ENCODE data around the gene PTX3. TPM values are rescaled to one million over a fixed set of nuclear protein-coding genes. Genes with fewer than 3 reads are reported as not detected.

Gene PTX3
- total RNA-seq, 2 donors from 2014 or later, result 13.5 to 16.5 TPM

- Histone ChIP-seq H3K36me3 (replicated peaks in 1 of 2; ENCODE audit: insufficient read depth in 1 of 2, low read depth in 2 of 2) (no peaks in the 10 kb centered on the region), H3K27me3 (no peaks in the 10 kb centered on the region), H3K4me3 (no peak overlapping the region), H3K9me3 (no peaks in the 10 kb centered on the region), H3K4me1 (no peaks in the 10 kb centered on the region), H3K27ac (no peak overlapping the region)
- intact Hi-C loops (cut with DNase I), result no loop called here
- WGBS, 2 donors, result 90 to 92% methylated on average over 4 of the region's 4 CpGs
- DNase-seq (no peak), ATAC-seq (no peak)
- TF ChIP-seq CTCF (IDR thresholded peaks at IDR 0.05) (no peak), POLR2A (IDR thresholded peaks at IDR 0.05) (no peak)
These were observed 44.5 kb upstream of the PTX3 start for GRCh38 chr3:157392104-157392503.

- no peaks in the 10 kb centered on the region for H3K4me1 ChIP-seq
- DNase-seq (no peak), ATAC-seq (no peak)
- H3K4me3 ChIP-seq, result no peak overlapping the region
- H3K36me3 ChIP-seq (replicated peaks in 1 of 2; ENCODE audit: insufficient read depth in 1 of 2, low read depth in 2 of 2), result no peaks in the 10 kb centered on the region
- H3K27me3 ChIP-seq, result no peaks in the 10 kb centered on the region
- TF ChIP-seq POLR2A (IDR thresholded peaks at IDR 0.05) (no peak), CTCF (IDR thresholded peaks at IDR 0.05) (no peak)
- H3K9me3 ChIP-seq, result no peaks in the 10 kb centered on the region
- intact Hi-C loops (cut with DNase I), result no loop called here
- H3K27ac ChIP-seq, result no peak overlapping the region
These were observed 43.5 kb upstream of the PTX3 start for GRCh38 chr3:157393113-157393512.

- 50 to 60% methylated on average over 1 of the region's 1 CpG for WGBS, 2 donors
- H3K36me3 ChIP-seq (replicated peaks in 1 of 2; ENCODE audit: insufficient read depth in 1 of 2, low read depth in 2 of 2), result no peaks in the 10 kb centered on the region
These were observed 42.2 kb upstream of the PTX3 start for GRCh38 chr3:157394411-157394810.

GRCh38 chr3:157398598-157398997 is 38.1 kb upstream of the PTX3 start:
- Histone ChIP-seq H3K4me1 (no peaks in the 10 kb centered on the region), H3K27me3 (no peaks in the 10 kb centered on the region), H3K36me3 (replicated peaks in 1 of 2; ENCODE audit: insufficient read depth in 1 of 2, low read depth in 2 of 2) (no peaks in the 10 kb centered on the region), H3K27ac (no peak overlapping the region), H3K4me3 (no peak overlapping the region), H3K9me3 (no peaks in the 10 kb centered on the region)
- ATAC-seq (no peak), DNase-seq (no peak)
- WGBS, 2 donors, result 90 to 96% methylated on average over 3 of the region's 3 CpGs
- TF ChIP-seq CTCF (IDR thresholded peaks at IDR 0.05), result no peak
- TF ChIP-seq POLR2A (IDR thresholded peaks at IDR 0.05), result no peak
- intact Hi-C loops (cut with DNase I), result no loop called here

More at GRCh38 chr3:157394411-157394810, 42.2 kb upstream of the PTX3 start:
- Histone ChIP-seq H3K4me1 (no peaks in the 10 kb centered on the region), H3K27me3 (no peaks in the 10 kb centered on the region), H3K9me3 (no peaks in the 10 kb centered on the region), H3K4me3 (no peak overlapping the region), H3K27ac (no peak overlapping the region)
- no peak for DNase-seq
- intact Hi-C loops (cut with DNase I), result no loop called here
- no peak for TF ChIP-seq CTCF (IDR thresholded peaks at IDR 0.05)
- ATAC-seq, result no peak

- Histone ChIP-seq H3K4me1 (no peaks in the 10 kb centered on the region), H3K36me3 (replicated peaks in 1 of 2; ENCODE audit: insufficient read depth in 1 of 2, low read depth in 2 of 2) (no peaks in the 10 kb centered on the region), H3K9me3 (no peaks in the 10 kb centered on the region), H3K4me3 (no peak overlapping the region), H3K27ac (no peak overlapping the region), H3K27me3 (no peaks in the 10 kb centered on the region)
- TF ChIP-seq CTCF (IDR thresholded peaks at IDR 0.05) (no peak), POLR2A (IDR thresholded peaks at IDR 0.05) (no peak)
- ATAC-seq (no peak), DNase-seq (no peak)
- intact Hi-C loops (cut with DNase I), result no loop called here
- 56 to 100% methylated on average over 1 of the region's 1 CpG for WGBS, 2 donors
These were observed 32.3 kb upstream of the PTX3 start for GRCh38 chr3:157404381-157404780.

Measured in body of pancreas (tissue), 4 donors.